Measurements from ENCODE around the gene ZBTB7C. TPM values are rescaled to one million over a fixed set of nuclear protein-coding genes. Genes with fewer than 3 reads are reported as not detected.

The ZBTB7C gene
- total RNA-seq, 1 donor from 2014 or later = 1.2 TPM

DNA sequence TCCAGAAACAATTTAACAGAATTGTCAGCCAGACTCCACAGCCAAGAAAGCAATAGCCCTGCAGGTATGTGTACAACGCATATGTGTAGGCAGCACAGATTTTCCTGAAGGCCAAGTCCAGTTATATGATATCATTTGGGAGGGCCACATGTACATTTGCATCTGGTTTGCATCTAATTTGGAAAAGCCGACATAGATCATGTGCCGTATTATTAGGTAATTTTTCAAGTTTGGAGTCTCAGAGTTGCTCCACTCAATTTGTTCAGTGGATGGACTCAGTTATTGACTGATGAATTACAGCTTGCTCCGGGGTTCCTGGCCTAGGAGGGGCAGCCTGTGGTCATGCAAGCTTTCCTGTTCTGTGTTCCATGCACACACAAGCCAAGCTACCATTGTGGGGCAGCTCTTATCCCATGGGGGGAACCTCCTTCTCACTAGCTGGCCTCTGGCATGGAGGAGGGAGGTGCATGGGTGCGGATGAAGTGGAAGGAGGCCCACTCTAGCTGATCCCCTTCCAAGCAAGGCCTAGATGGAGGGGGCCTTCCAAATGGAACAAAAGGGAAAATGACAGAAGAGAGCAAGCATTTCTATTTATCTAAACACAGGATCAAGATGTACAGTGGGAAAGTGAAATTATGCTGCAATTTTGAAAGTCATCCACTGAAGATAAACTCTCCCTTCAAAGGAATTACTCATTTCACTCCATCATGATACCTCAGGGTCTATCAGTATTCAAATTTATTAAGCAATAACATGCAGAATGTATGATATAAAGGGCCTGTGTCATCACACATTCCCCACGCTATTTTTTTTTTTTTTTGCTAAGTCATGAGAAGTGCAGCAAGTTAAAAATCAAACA, 276.2 kb downstream of the ZBTB7C start:
- ATAC-seq (no peak), DNase-seq (ENCODE audit: low spot score) (no peak)

DNA sequence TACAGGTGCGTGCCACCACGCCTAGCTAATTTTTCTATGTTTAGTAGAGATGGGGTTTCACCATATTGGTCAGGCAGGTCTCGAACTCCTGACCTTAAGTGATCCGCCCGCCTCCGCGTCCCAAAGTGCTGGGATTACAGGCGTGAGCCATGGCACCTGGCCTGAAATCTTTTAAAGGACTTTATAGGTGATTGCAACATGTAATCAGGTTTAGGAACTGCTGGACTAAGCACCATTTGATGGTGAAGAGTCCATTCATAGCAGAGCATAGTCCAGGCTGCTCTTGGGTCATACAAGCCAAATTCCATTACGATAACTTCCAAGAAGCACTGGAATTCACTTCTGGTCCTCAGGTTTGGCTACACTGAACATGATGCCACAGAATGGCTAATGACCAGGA, 278.1 kb downstream of the ZBTB7C start:
- DNase-seq (ENCODE audit: low spot score) = peak; percentile 77
- ATAC-seq = peak; percentile 68

DNA sequence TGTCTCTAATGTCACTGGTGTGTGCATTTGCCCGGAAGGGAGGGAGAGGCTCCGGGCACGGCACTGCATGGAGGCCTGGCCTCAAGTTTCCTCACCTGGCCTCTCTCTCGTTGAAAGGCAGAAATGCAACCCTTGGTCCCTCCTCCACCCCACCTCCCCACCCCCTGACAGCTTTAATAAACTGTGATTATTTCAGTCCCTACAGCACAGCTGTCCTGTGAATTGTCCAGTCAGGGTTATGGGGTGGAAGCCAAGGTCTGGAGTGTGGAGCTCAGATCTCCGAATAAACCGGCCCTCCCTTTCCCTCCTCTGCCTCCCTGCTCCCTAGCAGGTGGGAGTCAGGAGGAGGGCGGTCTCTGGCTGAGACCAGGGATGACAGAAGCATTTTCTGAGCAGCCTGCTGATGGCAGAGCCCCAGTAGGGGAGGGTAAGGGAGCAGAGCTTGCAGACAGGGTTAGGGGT, 279.5 kb downstream of the ZBTB7C start:
- peak; percentile 24 for ATAC-seq

DNA sequence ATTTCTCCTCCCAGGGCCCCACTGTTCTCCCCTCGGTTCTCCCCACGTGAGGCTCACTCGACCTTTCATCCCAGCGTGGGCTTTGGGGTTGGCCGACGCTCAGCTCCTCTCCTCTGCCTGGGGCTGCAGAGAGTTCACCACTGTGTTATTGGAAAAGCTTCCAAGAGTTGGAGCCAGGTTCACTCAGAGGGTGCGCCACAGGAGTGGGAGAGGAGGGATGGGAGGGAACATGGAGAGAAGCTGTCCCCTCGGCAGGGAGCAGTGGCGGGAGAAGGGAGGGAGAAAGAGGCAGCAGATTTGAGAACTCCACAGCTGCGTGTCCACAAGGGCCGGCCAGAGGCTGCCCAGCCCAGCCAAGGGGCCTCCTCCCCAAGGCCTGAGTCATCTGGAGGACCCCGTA, 281.6 kb downstream of the ZBTB7C start:
- ATAC-seq (no peak), DNase-seq (ENCODE audit: low spot score) (no peak)

More for the DNA sequence above, 279.5 kb downstream of the ZBTB7C start:
- DNase-seq (ENCODE audit: low spot score) = no peak

- DNase-seq (ENCODE audit: low spot score) (no peak), ATAC-seq (no peak)
Measured at GRCh38 chr18:48126240-48126639, 282.9 kb downstream of the ZBTB7C start.

GRCh38 chr18:48125724-48126123, 283.5 kb downstream of the ZBTB7C start:
- DNase-seq (ENCODE audit: low spot score) = no peak
- no peak for ATAC-seq

DNA sequence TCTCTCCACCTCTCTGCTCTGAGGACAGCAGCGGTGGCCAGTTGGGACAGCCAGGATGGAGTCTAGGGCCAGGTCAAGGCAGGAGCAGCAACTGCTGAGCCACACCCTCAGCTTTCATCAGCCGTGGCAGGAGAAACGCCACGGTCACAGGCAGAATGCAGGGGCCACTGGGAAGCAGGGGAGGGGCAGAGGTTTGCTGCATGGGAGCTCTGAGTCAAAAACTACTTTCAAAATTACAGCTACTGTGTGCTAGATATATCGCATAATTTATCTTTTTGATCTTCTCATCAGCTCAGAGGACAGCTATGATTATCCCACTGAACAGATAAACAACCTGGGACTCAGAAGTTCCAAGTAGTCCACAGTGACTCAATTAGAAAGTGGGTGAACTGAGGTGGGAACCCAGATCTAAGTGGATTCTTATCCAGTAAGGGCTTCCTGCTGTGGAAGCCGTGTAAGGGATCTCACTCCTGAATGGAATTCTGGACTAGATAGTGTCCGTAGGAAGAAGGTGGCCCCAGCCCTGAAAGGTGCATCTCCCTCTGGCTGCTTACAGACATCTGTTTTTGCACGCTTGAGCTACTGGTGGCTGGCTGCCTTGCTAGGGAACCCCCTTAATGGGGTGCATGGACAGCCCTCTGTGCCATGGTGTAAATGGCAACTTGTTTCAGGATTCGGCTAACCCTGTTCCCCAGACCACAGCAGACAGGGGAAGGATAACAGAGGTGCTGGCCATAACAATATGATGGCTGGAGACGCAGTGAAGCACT, 284.1 kb downstream of the ZBTB7C start:
- DNase-seq (ENCODE audit: low spot score) (no peak), ATAC-seq (no peak)

GRCh38 chr18:48123941-48124340, 285.2 kb downstream of the ZBTB7C start:
- DNase-seq (ENCODE audit: low spot score) (no peak), ATAC-seq (no peak)

DNA sequence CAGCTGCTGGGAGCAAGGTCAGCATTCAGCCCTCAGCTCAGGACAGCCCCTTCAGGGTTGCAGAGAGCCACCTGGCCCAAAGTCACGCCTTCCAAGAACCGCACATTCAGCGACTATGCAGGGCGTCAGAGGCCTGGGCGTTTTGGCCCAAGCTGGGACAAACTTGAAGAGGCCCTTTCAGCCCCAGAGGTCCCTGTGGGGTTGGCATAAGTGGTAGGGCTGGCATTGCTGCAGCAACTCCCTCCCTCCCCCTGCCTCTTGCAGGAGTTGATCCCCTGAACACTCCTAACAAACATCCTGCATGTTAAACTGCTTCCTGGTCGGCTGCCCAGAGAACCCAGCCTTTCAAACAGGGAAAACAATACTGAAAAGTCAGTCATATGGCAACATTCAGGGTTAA, 285.9 kb downstream of the ZBTB7C start:
- DNase-seq (ENCODE audit: low spot score) (no peak), ATAC-seq (no peak)

DNA sequence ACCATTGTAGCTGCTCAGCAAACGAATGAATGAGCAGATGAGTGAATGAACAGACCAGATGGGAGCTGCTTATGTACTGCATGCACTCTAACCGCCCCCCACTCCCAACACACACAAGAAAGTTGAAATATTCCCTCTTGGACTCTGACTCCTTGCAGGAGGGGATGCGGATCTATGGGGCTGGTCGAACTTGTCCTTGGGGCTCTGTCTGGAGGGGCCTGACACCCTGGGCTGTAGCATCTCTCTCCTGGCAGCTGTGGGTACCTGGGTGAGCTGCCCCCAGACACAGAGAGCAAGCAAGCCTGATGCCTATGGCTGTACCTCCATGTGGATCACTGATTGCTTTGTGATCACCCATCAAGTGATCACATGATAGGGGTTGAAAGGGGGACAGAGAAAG, 286.4 kb downstream of the ZBTB7C start:
- ATAC-seq (no peak), DNase-seq (ENCODE audit: low spot score) (no peak)

GRCh38 chr18:48122376-48122775, 286.8 kb downstream of the ZBTB7C start:
- DNase-seq (ENCODE audit: low spot score) (no peak), ATAC-seq (no peak)

DNA sequence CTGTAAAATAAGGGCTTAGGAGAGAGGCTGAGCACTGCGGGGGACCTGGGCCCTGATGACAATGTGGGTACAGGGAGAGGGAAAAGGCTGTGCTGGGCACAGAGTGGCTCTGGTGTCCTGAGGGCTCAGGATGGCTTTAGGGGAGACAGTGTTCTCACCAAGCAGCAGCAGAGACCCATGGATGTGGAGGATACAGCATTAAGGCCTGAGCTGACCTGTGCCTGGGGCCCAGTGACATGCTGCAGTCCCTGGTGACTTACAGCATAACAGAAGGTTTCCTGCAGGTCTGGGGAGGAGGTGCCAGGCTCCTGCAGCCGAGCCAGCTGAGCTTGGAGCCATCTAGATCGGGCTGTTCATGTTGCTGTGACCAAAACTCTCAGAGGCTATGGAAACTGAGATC, 287.4 kb downstream of the ZBTB7C start:
- DNase-seq (ENCODE audit: low spot score) = no peak
- ATAC-seq = no peak

GRCh38 chr18:48119204-48119603, 290.0 kb downstream of the ZBTB7C start:
- ATAC-seq (no peak), DNase-seq (ENCODE audit: low spot score) (no peak)

DNA sequence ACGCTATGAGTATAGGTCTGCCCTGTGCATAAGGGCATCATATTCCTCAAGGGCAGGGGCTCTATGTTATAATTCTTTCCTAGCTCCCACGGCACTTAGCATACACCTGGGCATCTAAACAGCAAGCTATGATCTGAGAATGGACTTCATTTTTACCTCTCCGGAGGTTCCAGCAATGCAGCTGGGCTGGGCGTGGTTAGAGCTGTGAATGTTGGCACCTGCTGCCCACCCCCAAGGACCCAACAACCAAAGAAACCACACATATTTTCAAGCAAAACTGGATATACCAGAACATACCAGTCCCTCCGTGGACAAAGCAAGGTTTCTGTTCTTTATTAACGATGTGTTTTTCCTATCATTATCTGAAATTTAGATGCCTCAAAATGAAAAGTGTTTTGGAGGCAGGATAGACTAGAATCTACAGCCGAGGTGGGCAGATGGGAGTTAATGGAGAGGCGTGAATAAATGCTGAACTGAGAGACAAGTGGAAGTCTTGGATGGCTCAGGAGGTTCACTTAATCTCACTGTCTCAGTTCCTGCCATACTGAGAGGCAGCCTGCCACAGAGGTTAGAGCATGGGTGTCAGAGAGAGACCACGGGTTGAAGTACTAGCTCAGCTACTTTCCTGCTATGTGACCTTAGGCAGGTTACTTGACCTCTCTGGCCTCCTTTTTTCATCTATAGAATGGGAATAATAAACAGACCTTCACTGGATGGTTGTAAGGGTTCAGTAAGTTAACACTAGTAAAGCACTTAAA, 292.1 kb downstream of the ZBTB7C start:
- ATAC-seq (no peak), DNase-seq (ENCODE audit: low spot score) (no peak)

- DNase-seq (ENCODE audit: low spot score) (no peak), ATAC-seq (no peak)
Measured at GRCh38 chr18:48116017-48116416, 293.2 kb downstream of the ZBTB7C start.

DNA sequence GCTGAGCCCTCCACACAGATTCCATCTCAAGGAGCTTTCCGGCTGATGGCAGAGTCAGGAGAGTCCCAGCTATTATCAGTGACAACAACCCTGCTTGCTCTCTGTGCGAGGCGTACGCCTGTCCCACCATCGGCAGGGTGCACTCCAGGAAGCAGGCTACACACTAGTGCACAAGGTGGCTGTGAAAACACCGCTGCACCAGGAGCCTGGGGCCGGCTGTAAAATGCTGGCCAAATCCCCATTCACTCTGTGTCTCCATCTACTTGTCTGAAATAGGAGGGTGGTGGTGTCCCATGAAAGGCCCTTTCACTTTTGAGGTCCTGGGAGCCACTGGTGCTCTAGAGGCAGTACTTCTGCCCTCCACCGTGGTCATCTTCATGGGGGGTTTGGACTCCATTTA, 295.5 kb downstream of the ZBTB7C start:
- no peak for ATAC-seq
- DNase-seq (ENCODE audit: low spot score) = no peak

- DNase-seq (ENCODE audit: low spot score) (no peak), ATAC-seq (no peak)
Measured at GRCh38 chr18:48111587-48111986, 297.6 kb downstream of the ZBTB7C start.

DNA sequence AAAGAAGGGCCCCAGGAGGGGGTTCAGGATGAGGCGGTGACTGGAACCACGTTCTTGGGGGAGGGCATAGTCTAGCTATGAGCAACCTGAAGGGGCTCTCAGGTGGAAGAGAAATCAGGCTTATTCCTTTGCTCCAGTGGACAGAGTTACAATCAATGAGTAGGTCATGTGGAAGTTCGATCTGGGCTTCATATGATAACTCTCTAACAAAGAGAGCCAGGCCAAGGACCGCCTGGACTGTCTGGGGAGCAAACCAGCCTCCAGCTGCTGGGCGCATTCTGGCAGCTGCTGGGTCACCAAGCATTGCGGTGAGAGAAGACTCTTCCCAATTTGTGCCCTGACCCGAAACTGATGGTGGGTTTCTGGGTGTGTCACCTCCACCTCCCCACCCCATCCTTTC, 298.4 kb downstream of the ZBTB7C start:
- DNase-seq (ENCODE audit: low spot score) (no peak), ATAC-seq (no peak)

DNA sequence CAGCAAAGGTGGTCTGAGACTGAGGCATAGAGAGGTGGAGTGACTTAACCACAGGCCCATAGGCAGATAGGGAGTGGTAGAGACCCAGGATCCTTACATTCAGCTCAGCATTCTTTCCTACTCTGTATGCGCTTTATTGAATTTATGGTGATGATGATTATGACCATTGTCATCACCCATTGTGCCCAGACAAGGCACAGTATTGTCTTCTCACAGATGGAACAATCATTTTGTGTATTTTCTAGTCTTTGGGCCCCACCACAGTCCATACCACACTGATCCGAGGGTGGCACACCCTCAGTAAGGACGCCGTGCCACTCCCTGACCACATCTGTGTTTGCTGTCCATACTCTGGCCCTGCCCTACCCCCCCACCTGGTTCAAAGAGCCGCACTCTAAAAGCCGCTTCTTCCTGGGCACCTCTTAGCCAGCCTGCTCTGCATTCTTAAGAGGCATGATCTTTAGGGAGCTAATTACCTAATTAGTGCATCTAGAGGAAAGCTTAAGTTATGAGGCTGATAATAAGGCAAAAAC, 299.2 kb downstream of the ZBTB7C start:
- DNase-seq (ENCODE audit: low spot score) (no peak), ATAC-seq (no peak)

DNA sequence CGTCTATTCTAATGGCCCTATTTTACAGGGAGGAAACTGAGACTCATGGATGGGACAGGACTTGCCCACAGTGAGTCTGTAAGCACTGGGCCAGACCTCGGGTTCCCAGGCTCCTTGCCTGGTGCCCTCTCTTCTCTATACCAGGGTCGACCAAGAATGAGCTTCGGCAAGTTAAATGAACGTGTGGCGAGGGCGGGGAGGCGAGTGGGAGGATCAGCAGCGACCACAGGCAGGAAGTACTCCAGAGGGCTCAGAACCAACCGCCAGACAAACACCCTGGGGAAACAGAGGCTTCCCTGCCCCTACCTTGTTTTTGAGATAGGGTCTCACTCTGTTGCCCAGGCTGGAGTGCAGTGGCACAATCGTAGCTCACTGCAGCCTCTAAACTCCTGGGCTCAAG, 301.0 kb downstream of the ZBTB7C start:
- no peak for ATAC-seq
- no peak for DNase-seq (ENCODE audit: low spot score)
